Stimulated activated CD4-positive, alpha-beta T cell treated with anti-CD3 and anti-CD28 coated beads, Interleukin-4, amount 100 ng/mL, for 1 hour (primary cell): ENCODE data around the gene DAAM2.

Source experiments
- DNase-seq: peaks from one replicate; pipeline ENCODE4 v3.0.0-alpha.2; 2020

Gene DAAM2

DNA sequence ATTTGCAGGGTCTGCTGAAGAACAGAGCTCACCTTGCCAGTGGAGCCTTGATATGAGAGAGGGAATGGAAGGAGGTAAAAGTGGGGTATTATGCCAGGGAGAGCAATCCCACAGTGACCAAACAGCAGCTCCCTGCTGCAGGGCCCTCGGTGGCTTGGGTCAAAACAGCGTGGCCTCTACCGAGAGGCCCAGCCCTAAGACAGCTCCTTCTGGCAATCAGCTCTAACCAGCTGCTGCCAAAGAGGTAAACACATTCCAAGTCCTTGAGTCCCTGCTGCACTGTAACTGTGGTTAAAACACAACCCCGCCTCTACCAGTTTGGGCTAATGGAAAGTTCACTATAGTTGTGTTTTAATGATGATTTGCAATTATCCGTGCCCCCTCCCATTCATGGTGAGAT, 1.4 kb upstream of the DAAM2 start:
- no peak for DNase-seq

DNA sequence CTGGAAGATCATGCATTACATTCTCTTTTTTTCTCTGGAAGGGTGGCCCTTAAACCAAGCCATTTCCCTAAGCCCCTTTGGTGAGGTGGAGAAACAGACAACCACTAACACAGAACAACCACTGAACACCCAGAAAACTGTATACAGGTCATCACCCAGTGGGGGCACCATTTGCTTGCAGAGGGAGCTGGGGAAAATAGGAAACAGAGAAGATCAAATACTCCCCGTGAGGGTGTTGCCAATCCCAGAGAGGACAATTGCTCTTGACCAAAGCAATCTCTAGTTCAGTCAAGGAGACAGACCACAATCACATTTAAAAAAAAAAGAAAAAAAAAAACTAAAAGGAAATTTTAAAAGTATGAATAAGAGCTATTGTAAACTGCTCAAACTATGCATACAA, 865 bp upstream of the DAAM2 start:
- DNase-seq: no peak

GRCh38 chr6:39792540-39793450, 619 bp downstream of the DAAM2 start:
- no peak for DNase-seq

DNA sequence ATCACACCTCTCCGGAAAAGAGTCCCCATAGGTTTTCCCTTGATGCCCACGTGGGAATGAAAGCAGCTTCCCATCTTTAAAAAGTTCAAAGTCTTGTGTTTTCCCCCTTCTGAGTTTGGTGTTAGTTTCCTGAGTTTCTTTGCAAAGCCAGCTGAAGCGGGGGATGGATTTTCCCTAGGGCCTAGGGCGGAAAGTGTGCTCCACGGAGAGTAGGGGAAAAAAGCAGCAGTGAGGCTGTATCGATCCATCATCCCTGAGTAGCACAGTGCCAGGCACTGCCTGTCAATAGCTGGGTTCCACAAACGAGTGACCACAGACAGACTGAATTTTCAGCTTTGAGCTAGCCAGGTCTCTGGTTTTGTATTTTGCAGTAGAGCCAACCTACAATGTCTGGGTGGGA, 1.3 kb downstream of the DAAM2 start:
- DNase-seq: no peak

DNA sequence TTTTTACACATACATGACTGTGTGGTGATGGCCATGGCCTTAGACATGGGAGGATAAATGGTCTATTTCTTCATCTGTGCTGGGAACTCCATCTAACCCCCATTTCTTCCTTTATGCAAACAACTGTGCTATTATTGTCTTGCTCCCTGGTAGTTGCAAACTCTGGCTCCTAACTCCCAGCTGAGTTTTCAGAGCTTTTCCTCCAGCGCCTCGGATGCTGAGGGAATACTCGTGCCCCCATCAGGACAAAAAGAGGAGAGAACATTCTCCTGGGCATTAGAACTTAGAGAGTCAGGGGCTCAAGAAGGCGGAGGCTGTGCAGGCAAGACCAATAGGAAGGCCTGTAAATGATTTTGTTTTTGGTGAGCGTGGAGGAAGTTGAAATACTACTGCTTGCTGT, 2.1 kb downstream of the DAAM2 start:
- DNase-seq: no peak

- no peak for DNase-seq
These were observed 5.6 kb downstream of the DAAM2 start for GRCh38 chr6:39797751-39798150.

DNA sequence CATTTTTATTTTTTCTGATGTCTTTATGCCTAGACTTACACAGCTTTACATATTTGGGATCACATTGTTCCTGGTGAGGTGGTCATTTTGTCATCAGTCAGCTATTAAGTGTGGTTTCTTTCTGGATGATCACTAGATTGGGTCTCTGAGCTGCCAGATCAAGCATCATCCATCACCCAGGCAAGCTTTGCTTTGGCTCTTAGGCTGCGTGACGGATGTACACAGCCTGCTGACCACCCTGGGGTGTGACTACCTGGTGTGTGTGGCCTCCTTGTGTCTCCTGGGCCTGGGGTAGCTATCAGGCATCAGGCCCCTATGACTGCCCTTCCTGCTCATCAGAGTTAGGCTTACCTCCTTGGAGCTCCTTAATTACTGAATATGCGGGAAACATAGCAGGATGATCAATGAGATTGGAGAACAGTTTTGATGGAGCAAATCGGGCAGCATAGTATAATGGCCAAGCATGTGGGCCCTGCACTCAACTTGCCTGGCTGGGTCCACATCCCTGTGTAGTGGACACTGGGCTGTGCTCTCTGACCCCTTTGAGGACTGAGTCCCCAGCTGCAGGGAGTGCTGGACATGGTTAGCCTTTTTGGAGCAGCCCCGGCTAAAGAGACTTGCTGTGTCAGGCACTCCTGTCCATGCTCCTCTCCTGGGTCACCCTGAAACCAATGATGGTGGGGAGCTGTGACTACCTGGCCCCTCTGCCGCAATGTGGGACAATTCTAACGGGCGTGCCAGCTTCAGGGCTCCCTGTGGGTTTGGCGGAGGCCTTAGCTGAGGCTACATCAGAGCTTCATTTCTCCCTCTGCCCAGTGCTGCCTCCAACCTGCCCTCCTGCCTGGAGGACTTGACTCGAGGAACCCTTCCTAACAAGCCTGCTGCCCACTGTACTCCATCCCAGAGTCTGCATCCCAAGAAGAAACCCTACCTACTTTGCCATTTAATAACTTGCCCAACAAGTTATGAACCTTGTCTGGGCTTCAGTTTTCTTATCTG, 8.2 kb downstream of the DAAM2 start:
- no peak for DNase-seq

GRCh38 chr6:39801456-39802251, 9.5 kb downstream of the DAAM2 start:
- no peak for DNase-seq

- no peak for DNase-seq
These were observed 11.7 kb downstream of the DAAM2 start for GRCh38 chr6:39803872-39804271.

- no peak for DNase-seq
These were observed 12.4 kb downstream of the DAAM2 start for GRCh38 chr6:39804466-39805065.

DNA sequence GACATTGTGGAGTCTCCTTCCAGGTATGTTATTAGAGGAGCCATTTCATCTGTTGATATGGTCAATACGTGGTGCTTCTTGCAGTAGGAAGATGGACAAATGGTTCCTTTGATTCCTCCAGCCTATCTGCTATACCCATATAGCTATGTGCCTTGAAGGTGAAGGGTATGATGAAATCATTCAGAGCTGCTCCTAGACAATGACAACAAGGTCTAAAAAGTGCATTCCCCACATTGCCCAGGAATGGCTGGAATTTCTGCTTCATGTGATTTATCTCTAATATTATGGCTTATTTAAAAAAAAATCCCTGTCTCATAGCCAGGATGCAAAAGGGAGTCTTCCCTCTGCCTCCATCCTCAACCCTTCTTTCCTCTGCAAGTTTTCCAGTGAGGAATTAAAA, 14.1 kb downstream of the DAAM2 start:
- no peak for DNase-seq

DNA sequence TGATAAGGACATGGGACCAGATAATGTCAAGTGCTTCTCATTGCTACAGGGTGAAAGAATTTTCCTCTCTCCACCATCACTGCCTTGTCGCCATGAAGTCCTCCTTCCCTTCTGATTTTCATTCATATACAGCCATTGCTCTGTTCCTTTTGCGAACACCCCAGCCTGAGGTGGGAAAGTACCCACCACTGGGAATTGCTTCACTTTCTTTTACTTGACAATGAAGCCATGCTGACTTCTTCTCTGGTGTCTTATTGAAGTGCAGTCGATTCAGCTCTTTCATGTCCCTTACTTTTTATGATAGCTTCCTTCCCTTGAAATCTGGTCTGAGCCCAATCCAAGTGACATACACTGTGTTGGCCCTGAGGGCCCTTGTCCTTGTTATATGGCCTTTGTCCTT, 16.2 kb downstream of the DAAM2 start:
- DNase-seq: no peak

DNA sequence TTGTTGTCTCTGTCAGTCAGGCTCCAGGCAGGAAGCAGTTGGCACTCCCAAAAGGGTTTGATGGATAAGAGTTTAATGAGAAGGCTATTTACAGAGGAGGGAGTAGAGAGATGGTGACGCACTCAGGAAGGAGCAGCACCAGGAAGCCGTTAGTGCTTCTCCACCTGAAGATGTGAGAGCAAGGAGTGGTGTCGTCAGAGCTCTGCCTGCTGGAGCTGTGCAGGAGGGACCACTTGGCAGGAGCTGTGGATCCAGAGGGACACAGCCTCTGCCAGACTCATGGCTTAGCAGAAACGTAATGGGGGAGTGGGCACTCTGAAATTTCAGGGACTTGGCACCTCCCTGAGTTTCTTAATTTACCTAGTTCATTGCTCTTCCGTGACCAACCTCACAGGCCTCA, 16.8 kb downstream of the DAAM2 start:
- no peak for DNase-seq

DNA sequence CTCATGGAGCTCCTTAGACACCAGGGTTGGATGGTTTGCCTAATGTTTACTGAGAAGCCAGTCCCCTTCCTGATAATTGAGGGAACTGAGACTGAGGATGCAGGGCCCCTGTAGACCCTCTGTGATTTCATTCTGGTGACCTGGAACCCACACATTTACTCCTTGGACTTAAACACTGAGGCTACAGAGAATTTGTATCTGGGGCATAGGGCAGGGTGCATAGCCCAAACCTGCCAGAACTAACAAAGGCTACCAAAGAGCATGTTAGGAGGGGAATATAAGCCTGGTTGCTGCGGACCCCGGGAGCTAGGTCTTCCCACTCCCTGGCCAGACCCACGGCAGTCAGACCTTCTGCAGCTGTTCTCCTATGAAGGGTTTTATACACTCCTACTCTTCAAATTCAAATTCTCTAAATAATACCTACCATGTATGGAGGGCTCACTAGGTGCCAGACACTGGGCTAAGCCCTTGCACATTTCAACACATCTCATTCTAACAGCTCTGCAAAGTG, 19.7 kb downstream of the DAAM2 start:
- DNase-seq: no peak

DNA sequence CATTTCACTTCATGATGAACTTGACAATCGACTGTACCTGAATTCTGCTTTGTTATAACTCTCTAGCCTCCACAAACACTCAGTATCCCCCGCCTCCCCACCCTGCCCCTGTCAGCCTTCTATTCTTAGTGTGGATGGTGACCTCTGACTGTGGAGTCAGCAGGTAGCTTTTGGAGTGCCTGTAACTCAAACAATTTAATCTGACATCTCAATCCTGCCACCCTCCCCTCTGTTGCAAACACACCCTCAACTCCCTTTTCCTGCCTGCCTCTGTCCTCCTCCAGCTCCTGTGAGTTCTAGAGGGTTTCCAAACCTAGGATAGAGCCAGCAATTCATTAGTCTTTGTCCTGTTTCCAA, 20.3 kb downstream of the DAAM2 start:
- DNase-seq: no peak

DNA sequence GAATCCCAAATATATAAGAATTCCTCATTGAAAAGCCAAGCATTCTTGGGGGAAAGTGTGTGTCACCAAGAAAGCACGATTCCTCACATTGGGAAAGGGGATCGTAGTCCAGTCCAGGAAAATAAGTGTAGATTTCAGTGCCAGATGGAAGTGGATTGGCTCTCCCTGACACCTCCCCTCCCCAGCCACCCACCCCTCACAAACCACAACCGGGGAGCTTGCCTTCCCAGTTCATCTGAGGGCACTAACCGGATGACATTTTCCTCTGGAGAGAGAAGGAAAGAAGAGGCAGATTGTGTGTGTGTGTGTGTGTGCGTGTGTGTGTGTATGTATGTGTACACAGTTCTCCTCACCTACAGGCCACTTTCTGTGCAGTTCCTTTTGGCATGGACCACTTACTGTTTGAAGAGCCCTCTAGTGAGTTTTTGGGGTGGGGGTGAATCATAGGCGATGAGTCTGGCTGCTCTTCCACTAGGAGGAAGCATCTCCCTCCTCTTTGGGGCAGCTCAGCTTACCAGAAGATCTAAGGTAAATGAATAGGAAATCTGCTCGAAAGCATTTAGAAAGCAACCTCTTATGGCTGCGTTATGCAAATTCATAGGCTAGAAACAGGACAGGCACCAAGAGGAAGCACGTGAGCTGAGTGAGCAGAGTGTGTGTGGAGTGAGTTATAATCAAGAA, 20.8 kb downstream of the DAAM2 start:
- no peak for DNase-seq

GRCh38 chr6:39814236-39814635, 22.1 kb downstream of the DAAM2 start:
- no peak for DNase-seq

DNA sequence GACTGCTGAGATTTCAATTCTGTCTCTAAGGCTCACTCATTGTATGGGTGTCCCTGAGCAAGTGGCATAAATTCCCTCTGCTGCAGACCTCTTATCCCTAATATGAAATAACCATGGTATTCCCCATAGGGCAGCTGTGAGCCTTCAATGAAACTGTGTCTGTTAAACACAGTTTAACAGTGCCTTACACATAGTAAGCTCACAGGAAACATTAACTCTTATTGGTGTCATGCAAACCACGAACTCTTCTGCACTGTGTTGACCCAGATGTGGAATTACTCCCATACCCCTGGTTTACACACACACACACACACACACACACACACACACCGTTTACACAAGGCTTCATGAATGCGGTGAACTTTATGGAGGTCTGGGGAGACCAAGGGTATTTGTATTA, 23.2 kb downstream of the DAAM2 start:
- DNase-seq: no peak

DNA sequence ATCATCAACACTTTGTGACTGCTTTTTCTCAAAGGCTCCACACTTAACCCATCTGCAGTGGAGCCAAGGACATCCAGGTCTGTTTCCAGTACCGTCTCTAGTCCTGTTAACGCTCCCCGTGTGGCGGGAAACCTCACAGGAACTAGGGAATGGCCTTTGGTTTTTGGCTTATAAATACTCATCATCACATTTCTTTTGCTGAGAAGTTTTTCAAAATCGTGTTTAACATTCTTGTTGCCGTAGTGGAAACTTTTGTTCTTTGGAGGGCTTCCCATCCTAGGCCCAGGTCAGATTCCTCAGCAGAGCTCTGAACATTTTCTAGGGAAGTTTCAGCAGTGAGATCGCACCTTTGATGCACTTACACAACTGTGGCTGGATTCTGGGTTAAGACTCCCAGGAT, 24.6 kb downstream of the DAAM2 start:
- no peak for DNase-seq

DNA sequence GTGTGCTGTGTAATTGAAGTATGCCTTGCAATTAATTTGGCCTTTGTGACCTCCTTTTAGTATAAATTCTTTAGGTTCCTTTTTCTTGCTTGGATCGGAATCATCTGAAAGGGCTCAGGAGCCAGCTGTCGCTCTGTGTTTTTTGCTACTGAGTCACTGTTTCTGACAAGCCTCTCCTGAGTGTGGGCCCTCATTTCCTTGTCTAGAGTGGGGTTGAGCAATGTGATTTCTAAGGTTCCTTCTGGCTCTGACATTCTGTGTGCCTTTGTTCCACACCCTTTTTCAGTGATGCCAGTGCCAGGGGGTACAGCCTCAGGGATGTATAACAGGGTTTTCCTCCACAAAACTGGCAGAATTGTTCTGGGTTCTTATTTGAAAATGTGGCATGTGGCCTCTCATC, 26.5 kb downstream of the DAAM2 start:
- no peak for DNase-seq

GRCh38 chr6:39819228-39819627, 27.1 kb downstream of the DAAM2 start:
- no peak for DNase-seq

DNA sequence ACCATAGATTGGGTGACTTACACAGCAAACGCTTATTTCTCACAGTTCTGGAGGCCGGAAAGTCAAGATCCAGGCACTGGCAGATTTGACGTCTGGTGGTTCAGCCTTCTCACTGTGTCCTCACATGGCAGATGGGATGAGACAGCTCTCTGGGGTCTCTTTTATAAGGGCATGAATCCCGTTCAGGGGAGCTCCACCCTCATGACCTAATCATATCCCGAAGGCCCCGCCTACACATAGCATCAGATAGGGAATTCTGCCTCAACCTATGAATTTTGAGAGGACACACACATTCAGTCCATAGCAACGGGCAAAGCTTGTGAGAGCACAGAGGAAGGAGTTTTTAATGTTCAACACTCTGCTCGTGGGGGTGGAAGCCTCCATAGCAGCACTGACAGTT, 27.5 kb downstream of the DAAM2 start:
- no peak for DNase-seq
